GM18870 (cell line): Measurements from ENCODE around the gene SMPD1.

ENCODE experiments used
- ATAC-seq: cut with Tn5 transposase; IDR thresholded peaks from one replicate; pipeline ENCODE4 v1.9.1; 2021; ENCODE audit warnings: moderate library complexity; ENCODE audit not compliant: unreplicated experiment

The SMPD1 gene

GRCh38 chr11:6410695-6411430 lies 20.6 kb downstream of the SMPD1 start:
- no peak for ATAC-seq

GRCh38 chr11:6411594-6412031 lies 21.3 kb downstream of the SMPD1 start:
- ATAC-seq = no peak

GRCh38 chr11:6413791-6414201 lies 23.5 kb downstream of the SMPD1 start:
- no peak for ATAC-seq

GRCh38 chr11:6414874-6415328 lies 24.6 kb downstream of the SMPD1 start:
- peak; percentile 43 for ATAC-seq

- ATAC-seq = no peak
These were observed 25.5 kb downstream of the SMPD1 start for GRCh38 chr11:6415797-6416196.

GRCh38 chr11:6417907-6418556 lies 27.8 kb downstream of the SMPD1 start:
- no peak for ATAC-seq

- ATAC-seq = no peak
These were observed 28.3 kb downstream of the SMPD1 start for GRCh38 chr11:6418557-6419008.

GRCh38 chr11:6419009-6419631 lies 28.8 kb downstream of the SMPD1 start, which contains the start of gene APBB1:
APBB1 (minus strand) TSS chr11:6419094; CDS start chr11:6411347, 7,747 bp downstream.
- ATAC-seq = no peak

GRCh38 chr11:6420677-6421076 lies 30.4 kb downstream of the SMPD1 start:
- ATAC-seq = no peak

- no peak for ATAC-seq
These were observed 37.2 kb downstream of the SMPD1 start for GRCh38 chr11:6427516-6427915.

GRCh38 chr11:6431861-6432260 lies 41.6 kb downstream of the SMPD1 start:
- no peak for ATAC-seq

GRCh38 chr11:6433998-6434660 lies 43.9 kb downstream of the SMPD1 start:
- ATAC-seq = no peak

GRCh38 chr11:6437423-6437822 lies 47.1 kb downstream of the SMPD1 start:
- ATAC-seq = no peak

GRCh38 chr11:6437993-6438392 lies 47.7 kb downstream of the SMPD1 start:
- no peak for ATAC-seq

- ATAC-seq = no peak
These were observed 48.8 kb downstream of the SMPD1 start for GRCh38 chr11:6438979-6439571.

- no peak for ATAC-seq
These were observed 50.7 kb downstream of the SMPD1 start, which contains the start of gene HPX for GRCh38 chr11:6440906-6441358. HPX (minus strand) TSS chr11:6440987; CDS start chr11:6440963, 24 bp downstream.

- ATAC-seq = no peak
These were observed 52.2 kb downstream of the SMPD1 start for GRCh38 chr11:6442441-6442840.

GRCh38 chr11:6443269-6444003 lies 53.2 kb downstream of the SMPD1 start:
- ATAC-seq = peak; percentile 67
